CD4-positive, alpha-beta T cell treated with Interleukin-17A for 4 hours (primary cell): ENCODE results near the gene NLRC3.

ENCODE experiments used
- DNase-seq: peaks from one replicate; pipeline ENCODE4 v3.0.0-alpha.2; 2020; ENCODE audit warnings: mixed read lengths

NLRC3 gene

DNA sequence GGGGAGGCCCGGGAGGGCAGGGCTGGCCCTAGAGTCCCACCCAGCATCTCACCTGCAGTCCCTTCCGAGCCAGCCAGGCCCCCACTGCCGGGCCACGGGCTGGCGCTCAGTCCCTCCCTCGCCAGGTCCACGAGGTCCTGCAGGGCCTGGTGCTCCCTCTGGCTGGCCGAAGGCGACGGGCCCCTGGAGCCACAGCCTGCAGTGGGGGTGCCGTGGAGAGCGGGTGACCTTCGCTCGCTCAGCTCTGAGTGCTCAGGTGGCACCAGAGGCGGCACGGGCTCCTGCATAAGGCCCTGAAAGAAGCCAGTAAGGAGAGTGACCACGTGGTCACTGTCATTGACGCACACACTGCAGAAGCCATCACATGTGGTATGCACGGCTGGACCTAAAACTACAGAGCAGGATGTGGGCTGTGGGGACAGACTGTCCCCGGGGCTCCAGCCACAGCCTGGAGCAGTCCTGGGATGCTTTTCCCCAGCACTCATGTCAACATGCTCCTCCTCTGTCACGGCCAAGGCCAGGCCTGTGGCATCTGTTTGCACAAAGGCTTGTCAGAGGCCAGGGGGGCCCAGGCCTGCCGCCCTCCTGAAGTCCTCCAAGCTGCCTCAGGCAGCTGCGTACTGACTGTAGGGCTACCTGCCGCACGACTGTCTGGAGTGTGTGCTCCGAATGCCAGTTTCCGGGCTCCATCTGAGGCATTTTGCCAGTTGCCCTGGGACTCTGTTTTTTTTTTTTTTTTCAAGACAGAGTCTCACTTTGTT lies 19.1 kb upstream of the NLRC3 start:
- DNase-seq, result no peak

DNA sequence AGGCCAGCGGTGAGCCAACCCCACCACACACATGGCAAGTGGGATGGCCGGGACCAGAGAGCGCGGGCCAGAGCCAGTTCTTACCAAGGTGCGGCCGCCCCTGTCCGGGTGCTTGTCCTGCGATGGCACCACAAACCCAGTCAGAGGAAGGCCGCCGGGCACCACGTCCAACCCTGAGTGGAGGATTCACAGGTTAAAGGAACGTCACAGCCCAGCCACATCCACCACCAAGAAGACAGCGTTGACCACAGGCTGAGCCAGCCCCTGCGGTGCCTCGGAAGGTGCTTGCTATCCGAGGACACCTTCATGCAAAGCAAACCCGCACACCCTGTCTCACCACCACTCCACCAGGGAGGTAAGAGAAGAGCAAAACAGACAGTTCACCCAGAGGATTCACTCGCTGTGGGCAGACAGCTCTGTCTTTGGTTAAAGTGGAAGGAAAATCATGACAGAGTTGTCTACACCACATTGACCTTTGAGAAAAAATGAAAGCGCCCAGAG lies 18.4 kb upstream of the NLRC3 start:
- no peak for DNase-seq

DNA sequence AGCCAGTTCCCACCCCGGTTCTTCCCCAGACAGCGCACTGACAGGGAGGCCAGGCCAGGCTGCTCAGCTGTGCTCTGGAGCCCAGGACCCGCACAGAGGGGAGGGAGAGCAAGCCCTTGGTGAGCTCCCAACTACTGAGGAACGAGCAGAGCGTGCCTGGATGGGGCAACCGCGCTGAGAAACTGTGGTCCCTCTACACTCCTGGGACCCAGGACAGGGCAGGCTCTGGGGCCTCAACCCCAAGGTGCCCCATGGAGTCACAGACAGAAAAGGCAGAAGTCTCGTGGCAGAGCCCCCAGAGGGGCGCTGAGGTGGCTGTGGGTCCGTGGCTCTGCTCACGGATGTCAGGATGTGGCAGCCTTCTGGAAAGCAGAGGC lies 17.9 kb upstream of the NLRC3 start:
- DNase-seq, result no peak

DNA sequence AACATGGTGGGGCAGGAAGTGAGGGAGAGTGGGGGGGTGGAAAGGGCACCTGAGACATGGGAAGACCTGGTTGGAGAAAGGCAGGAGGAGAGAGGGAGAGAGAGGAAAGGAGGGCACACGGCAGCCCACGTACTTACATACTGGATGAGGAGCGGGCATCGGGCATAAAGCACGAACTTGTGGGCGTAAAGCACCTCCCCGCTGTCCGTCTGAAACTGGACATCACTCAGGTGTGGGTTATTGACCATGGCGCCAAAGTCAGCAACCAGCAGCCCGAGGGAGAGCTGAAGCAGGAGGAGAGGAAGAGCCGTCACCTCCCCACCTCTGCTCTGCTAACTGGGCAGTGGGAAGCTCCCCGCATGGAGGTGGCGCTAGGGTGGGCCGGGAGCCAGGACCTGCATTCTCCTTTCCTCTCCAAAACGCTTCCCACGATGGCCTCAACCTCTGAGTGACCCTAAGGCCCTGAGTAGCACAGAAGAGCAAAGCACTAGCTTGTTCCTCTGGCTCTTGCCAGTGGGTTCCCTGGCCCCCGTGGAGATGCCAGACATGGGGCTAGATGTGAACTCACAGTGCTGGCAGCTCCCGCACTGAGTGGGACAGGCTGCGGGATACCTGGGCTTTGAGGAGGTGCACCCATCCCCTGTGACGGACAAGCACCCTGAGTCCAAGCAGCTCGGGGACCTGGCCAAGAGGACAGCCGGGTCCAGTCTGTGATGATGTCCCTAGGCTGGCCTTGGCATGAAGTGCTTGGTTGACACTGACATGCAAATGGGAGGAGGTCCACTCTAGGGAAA lies 17.3 kb upstream of the NLRC3 start:
- no peak for DNase-seq

DNA sequence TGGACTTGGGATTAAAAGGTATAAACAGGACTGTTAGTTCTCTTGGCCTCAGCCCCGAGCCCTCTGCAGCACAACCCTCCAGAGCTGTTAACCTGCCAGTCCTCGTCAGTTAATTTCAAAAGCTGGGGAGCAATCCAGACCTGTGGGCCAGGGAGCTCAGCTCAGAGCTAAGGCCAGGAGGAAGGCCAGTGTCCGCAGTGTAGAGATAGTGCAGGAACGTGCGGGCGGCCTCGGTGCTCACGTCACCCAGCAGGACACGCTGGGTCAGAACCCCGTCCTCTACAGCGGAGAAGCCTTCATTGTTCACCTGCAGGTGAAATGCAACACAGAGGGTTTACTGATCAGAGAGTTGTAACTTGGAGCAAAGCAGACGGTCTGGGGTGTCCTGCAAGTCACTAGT lies 15.4 kb upstream of the NLRC3 start:
- DNase-seq, result no peak

DNA sequence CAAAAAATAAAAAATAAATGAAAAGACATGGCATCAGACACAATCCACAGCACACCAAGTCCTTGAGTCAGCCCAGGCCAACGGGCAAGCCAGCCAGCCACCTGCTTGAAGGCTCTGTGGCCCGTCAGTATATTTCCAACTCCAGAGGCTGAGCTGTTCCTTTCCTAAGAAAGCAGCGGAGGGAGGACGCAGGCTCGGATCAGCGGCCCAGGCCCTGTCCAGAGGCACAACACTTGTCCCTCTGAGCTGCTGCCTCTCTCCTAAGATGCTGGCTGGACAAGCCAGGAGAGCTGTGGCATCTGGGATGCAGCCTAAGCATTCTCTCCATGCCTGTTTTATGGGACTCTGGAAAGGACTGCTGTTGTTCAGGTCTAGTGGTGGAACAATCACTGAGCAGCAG lies 14.8 kb upstream of the NLRC3 start:
- DNase-seq, result no peak

DNA sequence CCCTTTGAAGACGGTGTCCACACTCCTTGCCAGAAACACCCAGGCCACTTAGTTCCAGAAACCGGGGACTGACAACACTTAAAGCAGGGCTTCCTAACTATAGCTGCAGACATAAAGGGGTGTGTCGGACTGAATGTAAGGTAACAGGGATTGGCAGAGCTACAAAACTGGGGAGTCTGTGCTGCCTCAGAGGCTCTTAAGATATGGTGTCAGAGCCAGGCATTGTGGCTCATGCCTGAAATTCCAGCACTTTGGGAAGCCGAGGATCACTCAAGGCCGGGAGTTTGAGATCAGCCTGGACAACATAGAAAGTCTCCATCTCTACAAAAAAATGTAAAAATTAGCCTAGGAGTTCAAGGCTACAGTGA lies 14.2 kb upstream of the NLRC3 start:
- DNase-seq, result no peak

DNA sequence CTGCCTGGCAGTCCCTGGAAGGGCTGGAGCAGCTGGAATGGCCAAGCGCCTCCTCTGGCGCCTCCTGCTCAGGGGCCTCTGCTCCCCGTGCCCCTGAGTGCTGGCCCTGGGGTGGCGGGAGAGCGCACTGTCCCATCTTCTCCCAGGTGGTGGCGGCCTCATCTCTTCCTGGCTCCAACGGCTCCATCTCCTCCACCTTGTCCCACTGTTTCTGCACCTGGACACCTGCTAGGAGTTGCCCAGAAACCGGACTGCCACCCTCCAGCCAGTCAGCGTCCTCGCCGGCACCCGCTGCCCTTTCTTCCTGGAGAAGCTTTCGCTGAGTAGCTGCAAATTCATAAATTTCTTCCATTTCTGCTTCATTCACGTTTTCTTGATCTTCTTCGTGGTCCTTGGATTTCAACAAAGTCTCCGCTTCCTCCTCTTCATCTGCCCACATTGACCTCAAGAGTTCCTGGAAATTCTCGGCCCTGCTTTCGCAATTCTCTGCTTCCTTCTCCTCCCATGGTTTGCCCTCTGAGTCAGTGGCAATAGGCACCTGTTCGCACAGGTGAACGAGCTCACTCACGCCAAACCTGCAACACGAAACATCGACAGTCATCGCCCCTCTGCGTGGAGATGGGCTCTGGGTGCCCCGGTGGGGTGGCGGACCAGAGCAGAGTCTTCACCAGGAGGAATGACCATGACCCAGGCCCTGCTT lies 13.7 kb upstream of the NLRC3 start:
- DNase-seq, result no peak

DNA sequence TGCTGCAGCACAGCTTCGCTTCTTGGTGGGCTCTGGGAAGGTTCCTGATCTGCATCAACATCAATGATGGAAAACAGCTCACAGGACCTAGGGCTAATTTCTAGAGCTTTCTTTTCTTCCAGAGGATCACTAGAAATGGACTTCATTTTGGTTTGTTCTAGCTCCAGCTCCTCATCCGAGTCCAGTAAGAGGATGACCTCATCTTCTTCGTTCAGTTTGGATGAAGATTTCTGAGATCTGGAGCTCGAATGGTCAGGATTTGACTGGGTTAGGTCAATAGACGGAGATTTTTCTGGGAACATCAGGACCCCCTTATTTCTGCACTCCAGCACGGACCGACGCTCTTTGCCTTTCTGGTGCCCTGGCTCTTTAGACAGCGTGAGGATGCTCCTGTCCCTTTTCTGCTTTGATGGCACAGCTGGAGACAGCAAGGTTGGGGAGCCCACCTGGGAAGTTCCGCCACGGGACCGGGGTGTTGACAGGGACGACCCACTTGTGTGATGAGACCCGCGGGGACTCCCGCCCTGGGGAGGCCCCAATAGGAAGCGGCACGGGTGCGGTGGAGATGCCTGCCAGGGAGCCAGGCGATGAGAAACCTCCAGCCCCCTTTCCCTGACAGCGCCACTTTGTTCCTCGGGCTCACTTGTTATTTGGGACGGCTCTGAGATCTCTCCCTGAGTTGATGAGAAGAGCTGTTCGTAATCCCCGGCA lies 12.9 kb upstream of the NLRC3 start:
- DNase-seq, result no peak

DNA sequence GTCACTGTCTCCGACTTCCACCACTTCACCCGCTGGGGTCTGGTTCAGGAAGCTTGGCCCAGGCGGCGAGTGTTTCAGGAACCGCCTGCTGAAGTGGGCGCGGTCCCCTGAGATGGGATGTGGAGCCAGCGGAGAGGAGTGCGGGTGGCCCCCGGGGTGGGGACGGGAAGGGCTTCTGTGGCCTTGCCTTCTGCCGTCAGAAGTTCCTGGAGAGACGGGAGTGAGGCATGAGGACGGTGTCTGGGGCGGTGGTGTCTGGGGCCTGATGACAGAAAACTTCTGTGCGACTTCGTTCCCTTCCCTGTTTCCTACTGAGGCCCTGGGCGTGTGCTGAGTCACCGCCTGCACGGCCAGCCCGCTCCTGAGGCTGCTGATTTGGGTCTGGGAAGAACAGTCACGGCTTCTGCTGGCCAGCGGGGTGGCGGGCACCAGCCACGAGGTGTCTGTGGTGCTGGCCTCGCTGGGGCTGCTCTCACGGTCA lies 12.3 kb upstream of the NLRC3 start:
- no peak for DNase-seq

DNA sequence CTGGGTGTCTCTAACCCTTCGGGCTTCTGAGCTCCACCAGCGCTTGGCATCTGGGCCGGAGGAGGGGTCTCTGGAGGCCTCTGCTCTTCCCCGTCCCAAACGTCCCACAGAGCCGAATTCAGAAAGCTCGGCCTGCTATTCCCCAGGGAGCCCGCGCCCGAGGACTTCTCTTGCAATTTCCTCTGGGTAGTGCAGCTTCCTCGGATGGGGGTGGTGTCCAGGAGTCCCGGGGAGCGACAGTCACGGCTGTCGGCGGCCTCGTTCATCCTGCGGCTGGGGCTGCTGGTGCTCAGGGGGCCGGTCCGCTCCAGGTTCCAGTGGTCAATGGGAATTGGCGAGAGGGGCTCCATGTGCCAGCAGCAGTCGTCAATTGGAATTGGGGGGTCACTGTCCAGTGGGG lies 11.8 kb upstream of the NLRC3 start:
- DNase-seq, result no peak

DNA sequence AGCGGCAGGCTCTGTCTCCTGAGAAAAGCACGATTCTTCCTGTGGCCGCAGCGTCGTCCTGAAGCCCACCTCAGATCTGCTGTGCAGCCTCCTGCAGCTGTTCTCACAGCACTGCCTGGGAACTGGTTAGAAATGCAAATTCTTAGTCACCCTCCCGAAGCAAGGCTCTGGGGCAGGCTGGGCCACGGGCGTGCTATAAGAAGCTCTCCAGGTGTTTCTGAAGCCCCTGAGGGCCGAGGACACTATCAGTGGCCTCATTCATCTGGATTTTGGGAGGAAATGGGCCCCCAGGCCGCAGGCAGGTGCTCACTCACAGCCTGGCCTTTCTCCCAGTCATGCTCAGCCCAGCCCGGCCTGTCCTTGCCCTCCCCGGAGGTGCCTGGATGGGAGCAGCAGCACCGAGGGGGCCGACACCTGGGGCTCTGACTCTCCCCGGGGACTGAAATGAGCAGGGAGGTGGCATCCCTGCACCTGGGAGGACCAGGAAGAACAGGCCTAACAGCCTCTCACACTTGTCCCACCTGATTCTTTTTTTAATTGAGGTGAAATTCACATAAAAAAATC lies 10.4 kb upstream of the NLRC3 start:
- no peak for DNase-seq

DNA sequence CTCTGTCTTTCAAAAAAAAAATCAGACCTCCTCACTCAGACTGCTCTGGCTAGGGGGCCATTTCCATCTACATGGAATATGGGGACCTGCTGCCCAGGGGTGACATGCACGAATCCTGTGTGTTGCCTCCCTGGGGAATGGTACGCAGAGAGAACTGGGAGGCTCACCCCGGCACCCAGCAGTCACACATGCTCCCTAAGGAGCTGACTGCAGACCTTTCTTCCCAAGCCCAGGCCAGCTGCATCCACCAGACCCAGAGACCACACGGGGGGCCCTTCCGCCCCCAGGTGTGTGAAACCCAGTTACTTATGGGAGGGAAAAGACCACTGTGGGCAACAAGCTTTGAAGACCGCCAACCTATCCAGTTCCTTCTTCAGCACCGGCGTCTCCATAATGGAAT lies 7.2 kb upstream of the NLRC3 start:
- no peak for DNase-seq

DNA sequence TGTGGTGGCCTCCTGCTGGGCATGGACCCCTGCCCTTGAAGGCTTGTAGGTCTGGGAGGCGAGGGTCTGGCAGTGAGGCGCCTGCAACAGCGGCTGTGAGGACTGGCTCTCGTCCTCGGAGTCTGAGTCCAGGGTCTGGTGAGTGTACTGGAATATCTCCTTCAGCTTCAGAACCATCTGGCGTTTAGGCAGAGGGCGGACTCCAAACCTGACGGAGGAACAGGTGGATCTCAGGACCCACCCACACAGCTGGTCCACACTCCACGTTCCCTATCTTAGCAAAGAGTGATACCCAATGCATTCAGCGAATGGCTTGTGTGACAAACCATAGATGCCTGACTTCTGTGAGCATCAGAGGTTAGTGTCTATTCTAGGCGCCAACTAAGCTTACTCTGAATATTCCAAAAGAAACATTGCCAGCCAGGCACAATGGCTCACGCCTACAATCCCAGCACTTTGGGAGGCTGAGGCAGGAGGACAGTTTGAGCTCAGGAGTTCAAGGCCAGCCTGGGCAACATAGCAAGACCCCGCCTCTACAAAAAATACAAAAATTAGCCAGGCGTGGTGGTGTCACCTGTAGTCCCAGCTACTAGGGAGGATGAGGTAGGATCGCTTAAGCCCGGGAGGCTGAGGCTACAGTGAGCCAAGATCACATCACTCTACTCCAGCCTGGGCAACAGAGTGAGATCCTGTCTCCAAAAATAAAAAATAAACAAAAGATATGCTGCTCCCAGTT lies 6.3 kb upstream of the NLRC3 start:
- no peak for DNase-seq

DNA sequence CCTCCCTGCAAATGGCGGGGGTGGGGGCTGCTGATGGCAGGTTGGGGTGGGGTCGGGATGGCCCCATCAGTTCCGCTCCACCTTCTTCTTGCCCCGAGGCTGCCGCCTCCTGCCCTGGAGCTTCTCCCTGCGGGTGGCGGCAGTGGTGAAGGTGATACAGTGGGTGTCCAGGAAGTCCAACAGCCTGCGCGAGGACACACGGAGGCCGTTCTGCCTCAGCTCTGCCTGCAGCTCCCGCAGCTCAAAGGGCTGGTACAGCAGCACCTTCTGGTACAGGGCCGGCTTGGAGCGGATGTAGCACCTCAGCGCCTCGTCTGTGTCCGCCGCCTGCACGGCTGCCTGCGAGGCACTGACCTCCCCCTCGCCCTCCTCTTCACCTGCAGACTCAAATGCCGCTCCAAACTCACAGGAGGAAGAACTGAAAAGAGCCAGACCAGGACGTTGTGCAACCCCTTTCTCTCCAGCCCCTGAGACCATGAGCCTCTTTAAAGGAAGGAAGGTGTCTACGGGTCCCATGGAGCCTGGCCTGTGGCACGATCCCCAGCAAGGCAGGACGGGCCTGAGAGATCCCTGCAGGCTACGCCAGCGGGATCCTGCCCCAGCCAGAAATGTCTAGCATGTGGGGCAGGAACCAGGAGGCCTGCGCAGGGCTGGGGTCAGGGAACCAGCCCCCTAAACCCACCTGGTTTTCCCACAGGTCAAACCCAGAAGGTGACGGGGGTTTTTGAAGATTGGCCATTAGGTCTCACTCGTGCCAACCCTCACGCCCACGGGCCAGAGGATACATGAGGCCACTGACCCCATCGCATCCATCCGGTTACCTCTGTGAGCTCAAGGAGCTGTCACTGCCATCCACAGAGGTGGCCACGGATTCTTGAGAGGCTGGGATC lies 5.3 kb upstream of the NLRC3 start:
- no peak for DNase-seq

DNA sequence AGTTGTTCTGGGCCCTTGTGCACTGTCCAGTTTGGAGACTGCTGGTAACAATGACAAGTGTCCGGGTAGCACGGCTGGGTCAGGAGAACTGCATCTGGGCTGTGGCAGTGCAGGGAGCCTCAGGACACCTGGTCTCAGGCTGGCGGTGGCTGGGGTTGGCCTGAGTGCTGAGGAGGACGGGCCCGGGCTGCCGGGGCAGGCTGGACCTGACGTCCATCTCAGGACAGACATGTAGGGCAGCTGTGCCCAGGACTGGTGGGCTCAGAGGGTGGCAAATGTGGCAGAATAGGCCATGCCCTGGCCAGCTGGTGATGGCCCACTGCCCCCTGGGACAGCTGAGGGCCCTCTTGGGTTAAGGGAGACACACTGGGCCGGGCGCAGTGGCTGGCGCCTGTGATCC lies 4.2 kb upstream of the NLRC3 start:
- DNase-seq, result no peak

DNA sequence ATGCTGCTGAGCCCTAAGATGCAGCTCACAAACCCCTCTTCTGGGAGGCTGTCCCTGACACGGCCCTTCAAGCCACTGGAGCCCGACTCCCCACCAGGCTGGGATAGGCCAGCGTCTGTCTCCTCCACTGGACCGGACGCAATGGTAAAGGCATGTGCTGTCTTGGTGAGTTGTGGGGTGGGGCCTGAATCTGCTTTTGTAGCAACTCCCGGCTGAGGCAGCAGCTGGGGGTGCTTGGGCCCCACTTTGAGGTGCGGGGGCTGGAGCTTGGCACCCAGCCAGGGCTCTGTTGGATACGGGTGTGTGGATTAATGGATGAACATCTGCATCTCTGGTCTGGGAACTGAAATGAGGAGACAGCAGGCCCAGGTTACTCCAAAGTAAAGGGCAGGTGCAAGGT lies 3.5 kb upstream of the NLRC3 start:
- DNase-seq, result no peak

DNA sequence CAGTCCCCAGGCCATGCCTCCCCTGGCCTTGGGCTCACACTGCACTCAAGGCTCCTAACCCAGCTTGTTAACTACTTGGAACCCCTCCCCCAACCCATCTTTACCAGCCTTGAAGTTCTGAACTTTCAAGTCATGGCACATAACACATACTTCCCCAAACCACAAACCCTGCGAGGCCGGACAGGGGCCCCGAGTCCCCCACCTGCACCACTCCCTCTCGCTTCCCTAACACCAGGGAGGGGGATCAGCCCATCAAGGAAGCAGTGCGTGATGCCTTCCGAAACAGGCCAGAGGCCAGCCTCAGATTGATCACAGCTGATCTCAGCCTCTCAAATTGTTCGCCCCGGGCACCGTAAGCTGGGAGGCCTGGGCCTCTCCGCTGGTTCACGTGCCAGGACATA lies 3.0 kb upstream of the NLRC3 start:
- DNase-seq, result peak; percentile 15

DNA sequence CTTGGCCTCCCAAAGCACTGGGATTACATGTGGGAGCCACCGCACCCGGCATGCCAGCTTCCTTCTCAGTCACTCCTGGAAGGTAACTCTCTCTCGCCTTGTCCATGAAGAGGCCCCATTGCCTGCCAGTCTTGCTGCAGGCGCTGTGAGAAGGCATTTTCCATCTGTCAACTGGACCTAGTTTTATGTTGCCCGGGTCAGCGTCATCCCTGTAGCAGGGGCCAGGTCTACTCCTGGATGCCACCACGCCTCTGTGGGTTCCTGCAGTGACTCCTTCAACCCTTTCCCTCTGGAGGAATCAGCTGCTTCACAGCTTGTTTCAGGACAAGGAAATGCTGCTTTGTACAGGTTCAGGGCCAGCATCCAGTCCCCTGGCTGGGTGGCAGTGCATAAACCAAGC lies 2.6 kb upstream of the NLRC3 start:
- no peak for DNase-seq

DNA sequence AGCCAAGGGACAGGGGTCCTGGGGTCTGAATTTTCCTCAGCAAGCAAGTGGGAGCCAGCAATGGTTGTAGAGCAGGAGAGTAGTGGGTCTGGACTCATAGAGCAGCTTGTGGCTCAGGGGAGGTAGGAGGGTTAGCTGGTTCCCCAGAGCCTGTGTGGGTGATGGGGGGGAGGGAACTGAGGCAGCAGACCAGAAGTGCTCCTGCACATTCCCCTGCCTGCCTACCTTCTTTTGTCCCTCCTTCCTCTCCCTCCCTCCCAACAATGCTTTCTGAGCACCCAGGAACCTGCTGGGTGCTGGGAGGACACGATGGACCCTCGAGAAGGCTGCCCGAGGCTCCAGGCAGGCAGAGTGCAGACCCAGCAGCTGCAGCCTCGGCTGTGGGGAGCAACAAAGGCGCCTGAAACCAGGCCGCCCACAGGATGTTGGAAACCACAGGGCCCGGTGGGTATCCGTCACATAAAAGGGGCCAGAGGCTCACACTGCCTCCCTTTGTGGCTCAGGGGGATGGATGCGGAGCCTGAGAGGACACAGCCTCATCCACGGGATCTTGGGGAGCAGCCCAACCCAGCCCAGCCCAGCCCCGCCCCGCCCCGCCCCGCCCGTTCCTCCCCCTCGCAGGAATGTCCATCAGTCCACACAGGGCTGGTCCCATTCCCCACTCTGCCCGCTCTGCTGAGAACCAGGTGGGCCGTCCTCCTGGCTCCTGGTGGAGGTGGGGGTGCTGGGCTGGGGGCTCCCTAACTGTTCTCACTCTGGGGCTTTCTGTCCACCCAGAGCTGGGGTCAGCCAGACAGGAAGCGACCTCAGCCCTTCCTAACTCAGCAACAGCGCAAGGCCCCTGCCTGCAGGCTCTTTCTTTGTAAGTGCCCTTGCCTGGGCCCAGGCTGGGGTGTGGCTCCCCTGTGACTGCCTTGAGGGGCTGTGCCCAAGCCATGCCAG lies 1.7 kb upstream of the NLRC3 start:
- DNase-seq, result peak; percentile 71
